DND-41 (cell line): Measurements from ENCODE around the gene LY9.
"Not testable (repeated sequence)": the region's sequence is repeated elsewhere in the genome, so short reads cannot be mapped to it uniquely, and the experiment has no call there.

ENCODE experiments used
- ATAC-seq: fragments of 200-7000 bp; cut with Tn5 transposase; 3 replicates; pipeline ENCODE4 v1.9.1; 2021; ENCODE audit warnings: low read depth; ENCODE audit not compliant: insufficient read depth
- DNase-seq: peaks from one replicate; pipeline ENCODE4 v3.0.0-alpha.2; 2020
- H2AFZ ChIP-seq: 2 replicates; pipeline ENCODE4 v1.6.0; 2012; ENCODE audit warnings: low read depth, low read length
- H3K27ac ChIP-seq: 2 replicates; pipeline ENCODE4 v1.5.1; 2012; ENCODE audit warnings: low read length, inconsistent platforms
- H3K27me3 ChIP-seq: fragments of 200-600 bp; sonication (generic); 2 replicates; pipeline ENCODE4 v1.6.0; 2012; ENCODE audit warnings: low read length, mild to moderate bottlenecking, inconsistent platforms; ENCODE audit not compliant: insufficient read depth, poor library complexity
- H3K36me3 ChIP-seq: 2 replicates; pipeline ENCODE4 v1.5.1; 2012; ENCODE audit warnings: low read length, inconsistent platforms; ENCODE audit not compliant: insufficient read depth
- H3K4me1 ChIP-seq: 2 replicates; pipeline ENCODE4 v1.5.1; 2012; ENCODE audit warnings: mild to moderate bottlenecking, low read length; ENCODE audit not compliant: insufficient read depth
- H3K4me2 ChIP-seq: 2 replicates; pipeline ENCODE4 v1.6.0; 2012; ENCODE audit warnings: mild to moderate bottlenecking, moderate library complexity, low read length, inconsistent platforms; ENCODE audit not compliant: insufficient read depth
- H3K4me3 ChIP-seq, 2 experiments: fragments of 200-600 bp in 1 of 2; shearing (Covaris generic) in 1 of 2; 2 replicates each; pipeline ENCODE4 v1.5.1; 2012 to 2016; ENCODE audit warnings: inconsistent platforms in 2 of 2, low read length in 2 of 2, mild to moderate bottlenecking in 2 of 2, low read depth in 1 of 2, moderate library complexity in 1 of 2
- H3K79me2 ChIP-seq: 2 replicates; pipeline ENCODE4 v1.6.0; 2012; ENCODE audit warnings: low read length, inconsistent platforms; ENCODE audit not compliant: insufficient read depth
- H3K9ac ChIP-seq: 2 replicates; pipeline ENCODE4 v1.6.0; 2012; ENCODE audit warnings: low read depth, mild to moderate bottlenecking, inconsistent platforms, low read length, moderate library complexity
- H3K9me3 ChIP-seq: 2 replicates; pipeline ENCODE4 v1.5.1; 2012; ENCODE audit warnings: low read length, moderate library complexity, mild to moderate bottlenecking, inconsistent platforms; ENCODE audit not compliant: insufficient read depth, severe bottlenecking
- H4K20me1 ChIP-seq: 2 replicates; pipeline ENCODE4 v1.6.0; 2012; ENCODE audit warnings: low read length; ENCODE audit not compliant: insufficient read depth
- EZH2 ChIP-seq: IDR thresholded peaks from 3 replicates; pipeline ENCODE4 v1.6.1; 2012; ENCODE audit warnings: borderline replicate concordance, low read depth, mild to moderate bottlenecking, moderate library complexity, low read length, inconsistent platforms; ENCODE audit not compliant: severe bottlenecking
- TF ChIP-seq, protein P1 (sequence below): IDR thresholded peaks from 2 replicates; pipeline ENCODE4 v1.5.1; 2012; ENCODE audit warnings: borderline replicate concordance, low read length, moderate library complexity, mild to moderate bottlenecking; ENCODE audit not compliant: poor library complexity, severe bottlenecking; ENCODE audit errors: extremely low read depth

Gene LY9

DNA sequence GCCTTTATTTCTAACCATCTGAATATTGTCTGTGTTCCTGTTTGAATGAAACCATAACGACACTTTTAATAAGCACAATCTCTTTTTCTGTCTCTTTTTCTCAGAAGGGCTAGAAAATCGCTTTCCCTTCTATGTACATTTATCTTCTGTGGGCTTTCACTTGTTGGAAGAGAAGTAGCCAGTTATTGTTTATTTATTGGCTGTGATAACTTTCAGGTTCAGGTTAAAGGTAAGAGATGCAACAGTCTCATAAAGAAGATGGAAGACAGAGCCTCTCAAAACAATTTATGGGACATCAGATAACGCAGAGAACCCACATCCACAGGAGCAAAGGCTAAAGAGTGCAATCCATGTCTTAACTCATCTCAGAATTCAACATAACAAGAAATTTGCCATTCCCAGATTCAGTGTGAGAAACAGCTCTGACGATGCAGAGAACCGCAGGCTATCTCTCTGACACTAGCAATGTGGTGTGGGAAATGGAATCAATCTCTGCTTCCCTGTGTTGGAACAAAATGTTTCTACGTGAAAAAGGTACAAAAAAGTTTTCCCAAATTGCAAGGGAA, 70.8 kb downstream of the LY9 start:
- Histone ChIP-seq H3K9ac (no peak overlapping the region), H3K79me2 (no peaks in the 10 kb centered on the region), H3K4me1 (no peaks in the 10 kb centered on the region), H3K4me3 (no peak overlapping the region), H3K27ac (no peak overlapping the region), H3K27me3 (no peaks in the 10 kb centered on the region), H3K4me2 (no peak overlapping the region), H4K20me1 (no peaks in the 10 kb centered on the region), H3K36me3 (no peaks in the 10 kb centered on the region), H2AFZ (no peak overlapping the region), H3K9me3 (no peaks in the 10 kb centered on the region)
- no peak for TF ChIP-seq EZH2
- TF ChIP-seq, protein P1, sequence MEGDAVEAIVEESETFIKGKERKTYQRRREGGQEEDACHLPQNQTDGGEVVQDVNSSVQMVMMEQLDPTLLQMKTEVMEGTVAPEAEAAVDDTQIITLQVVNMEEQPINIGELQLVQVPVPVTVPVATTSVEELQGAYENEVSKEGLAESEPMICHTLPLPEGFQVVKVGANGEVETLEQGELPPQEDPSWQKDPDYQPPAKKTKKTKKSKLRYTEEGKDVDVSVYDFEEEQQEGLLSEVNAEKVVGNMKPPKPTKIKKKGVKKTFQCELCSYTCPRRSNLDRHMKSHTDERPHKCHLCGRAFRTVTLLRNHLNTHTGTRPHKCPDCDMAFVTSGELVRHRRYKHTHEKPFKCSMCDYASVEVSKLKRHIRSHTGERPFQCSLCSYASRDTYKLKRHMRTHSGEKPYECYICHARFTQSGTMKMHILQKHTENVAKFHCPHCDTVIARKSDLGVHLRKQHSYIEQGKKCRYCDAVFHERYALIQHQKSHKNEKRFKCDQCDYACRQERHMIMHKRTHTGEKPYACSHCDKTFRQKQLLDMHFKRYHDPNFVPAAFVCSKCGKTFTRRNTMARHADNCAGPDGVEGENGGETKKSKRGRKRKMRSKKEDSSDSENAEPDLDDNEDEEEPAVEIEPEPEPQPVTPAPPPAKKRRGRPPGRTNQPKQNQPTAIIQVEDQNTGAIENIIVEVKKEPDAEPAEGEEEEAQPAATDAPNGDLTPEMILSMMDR: no peak
- ATAC-seq: no peak
- no peak for DNase-seq

DNA sequence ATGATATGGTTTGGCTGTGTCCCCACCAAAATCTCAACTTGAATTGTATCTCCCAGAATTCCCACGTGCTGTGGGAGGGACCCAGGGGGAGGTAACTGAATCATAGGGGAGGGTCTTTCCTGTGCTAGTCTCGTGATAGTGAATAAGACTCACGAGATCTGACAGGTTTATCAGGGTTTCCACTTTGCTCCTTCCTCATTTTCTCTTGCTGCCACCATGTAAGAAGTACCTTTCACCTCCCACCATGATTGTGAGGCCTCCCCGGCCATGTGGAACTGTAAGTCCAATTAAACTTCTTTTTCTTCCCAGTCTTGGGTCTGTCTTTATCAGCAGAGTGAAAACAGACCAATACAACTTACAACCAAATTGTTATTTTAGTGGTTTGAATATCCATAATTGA, 71.7 kb downstream of the LY9 start:
- not testable (repeated sequence) for H3K4me1 ChIP-seq, ATAC-seq, H3K27ac ChIP-seq, H3K4me3 ChIP-seq, DNase-seq, H2AFZ ChIP-seq, H3K27me3 ChIP-seq, H3K9me3 ChIP-seq, H3K9ac ChIP-seq, H3K36me3 ChIP-seq, H3K4me2 ChIP-seq, H3K79me2 ChIP-seq, H4K20me1 ChIP-seq

DNA sequence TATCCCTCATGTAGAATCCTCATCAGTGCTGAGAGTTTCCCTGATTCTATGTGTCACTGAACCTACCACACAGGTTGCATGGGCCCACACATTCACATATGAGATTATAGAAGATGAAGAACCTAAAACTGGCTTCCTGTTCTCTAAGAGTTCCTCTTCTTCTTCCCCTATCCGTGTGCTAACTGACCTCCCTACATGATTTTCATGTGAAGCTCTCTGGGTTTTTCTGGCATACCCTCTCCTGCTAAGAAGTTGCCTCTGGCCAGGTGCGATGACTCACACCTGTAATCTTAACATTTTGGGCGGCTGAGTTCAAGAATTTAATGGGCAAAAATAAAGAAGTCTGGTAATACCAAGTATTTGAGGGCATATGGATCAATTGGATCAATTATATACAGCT, 72.2 kb downstream of the LY9 start:
- H3K79me2 ChIP-seq: no peaks in the 10 kb centered on the region
- DNase-seq (no peak), ATAC-seq (no peak)

DNA sequence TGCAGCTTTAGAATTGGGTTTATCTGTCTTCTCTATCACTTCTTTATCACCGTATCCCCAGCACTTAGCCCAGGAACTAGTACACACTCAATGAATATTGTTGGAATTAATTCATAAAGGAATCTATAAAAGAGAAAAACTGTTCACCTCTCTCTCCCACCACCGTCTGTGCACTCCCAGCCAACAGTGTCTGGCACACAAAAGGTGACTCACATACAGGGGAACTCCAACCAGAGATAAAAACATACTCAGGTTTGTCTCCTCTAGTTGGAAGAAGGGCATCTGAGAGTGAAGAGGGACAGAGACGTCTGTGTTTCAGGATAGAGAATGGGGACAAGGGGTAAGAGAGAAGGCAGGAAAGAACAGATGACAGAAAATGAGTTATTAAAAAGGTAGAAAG, 79.0 kb downstream of the LY9 start:
- Histone ChIP-seq H3K9me3 (no peaks in the 10 kb centered on the region), H3K9ac (no peak overlapping the region), H3K4me1 (no peaks in the 10 kb centered on the region), H3K27me3 (no peaks in the 10 kb centered on the region), H4K20me1 (no peaks in the 10 kb centered on the region), H3K4me3 (no peak overlapping the region), H3K4me2 (no peak overlapping the region), H3K79me2 (no peaks in the 10 kb centered on the region), H3K36me3 (no peaks in the 10 kb centered on the region), H2AFZ (no peak overlapping the region), H3K27ac (no peak overlapping the region)
- no peak for TF ChIP-seq EZH2
- TF ChIP-seq, protein P1: no peak
- DNase-seq: no peak
- ATAC-seq: no peak

More for the DNA sequence above, 72.2 kb downstream of the LY9 start:
- Histone ChIP-seq H3K4me3 (no peak overlapping the region), H3K36me3 (no peaks in the 10 kb centered on the region), H2AFZ (no peak overlapping the region), H3K27me3 (no peaks in the 10 kb centered on the region), H3K4me1 (no peaks in the 10 kb centered on the region), H3K9ac (no peak overlapping the region), H3K9me3 (no peaks in the 10 kb centered on the region), H3K4me2 (no peak overlapping the region), H4K20me1 (no peaks in the 10 kb centered on the region), H3K27ac (no peak overlapping the region)
- TF ChIP-seq EZH2: no peak
- TF ChIP-seq, protein P1: no peak

GRCh38 chr1:160875591-160875990, 79.6 kb downstream of the LY9 start:
- H3K36me3 ChIP-seq, H3K4me3 ChIP-seq, H4K20me1 ChIP-seq, H3K27ac ChIP-seq, H3K9ac ChIP-seq, H3K79me2 ChIP-seq, H3K4me1 ChIP-seq, ATAC-seq, H3K27me3 ChIP-seq, H3K9me3 ChIP-seq, H2AFZ ChIP-seq, DNase-seq, H3K4me2 ChIP-seq: not testable (repeated sequence)
